Measurements from ENCODE around the gene ZBED4.

DNA sequence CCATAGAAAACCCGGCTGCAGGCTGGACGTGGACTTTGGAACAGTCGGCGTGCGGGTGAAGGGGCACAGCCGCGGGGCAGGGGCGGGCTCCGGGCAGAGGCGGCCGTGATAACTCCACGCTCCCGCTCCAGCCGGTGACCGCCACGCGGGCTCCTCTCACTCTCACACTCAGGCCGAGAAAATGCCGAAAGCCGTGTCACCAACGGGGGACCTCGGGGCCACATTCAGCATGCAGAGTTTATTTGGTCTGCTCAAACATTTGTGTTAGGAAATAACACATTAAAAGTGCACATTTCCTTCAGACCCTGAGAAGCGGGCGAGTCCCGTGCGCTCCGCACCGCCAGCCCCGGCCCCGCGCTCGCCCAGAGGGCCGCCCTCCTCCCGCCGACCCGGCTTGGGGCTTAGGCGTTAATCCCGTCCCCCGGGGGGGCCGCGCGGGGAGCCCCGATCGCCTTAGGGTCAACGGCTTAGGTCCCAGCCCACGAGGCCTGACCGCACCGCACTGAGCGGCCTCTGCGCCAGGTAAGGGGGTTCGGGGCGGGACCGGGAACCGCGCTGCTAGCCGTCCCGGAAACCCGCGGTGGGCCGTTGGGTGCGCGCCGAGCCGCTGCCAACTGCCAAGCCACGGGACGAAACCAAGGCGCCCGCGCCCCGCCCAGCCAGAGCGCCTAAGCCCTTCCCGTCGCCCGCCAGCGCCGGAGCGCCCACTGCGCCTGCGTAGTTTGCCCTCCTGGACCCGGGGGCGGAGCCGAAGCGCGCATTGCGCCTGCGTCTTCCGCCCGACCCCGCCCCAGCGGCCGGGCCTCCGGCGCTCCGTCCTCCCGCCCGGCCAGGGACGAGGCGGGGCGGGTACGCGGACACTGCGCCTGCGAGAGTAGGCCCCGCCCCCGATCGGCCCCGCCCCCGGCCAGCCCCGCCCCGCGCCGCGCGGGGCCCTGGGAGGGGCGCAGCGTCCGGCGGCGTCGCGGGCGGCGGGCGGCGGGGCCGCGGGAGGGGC is at the start of gene ZBED4:
- TF ChIP-seq, protein P1, sequence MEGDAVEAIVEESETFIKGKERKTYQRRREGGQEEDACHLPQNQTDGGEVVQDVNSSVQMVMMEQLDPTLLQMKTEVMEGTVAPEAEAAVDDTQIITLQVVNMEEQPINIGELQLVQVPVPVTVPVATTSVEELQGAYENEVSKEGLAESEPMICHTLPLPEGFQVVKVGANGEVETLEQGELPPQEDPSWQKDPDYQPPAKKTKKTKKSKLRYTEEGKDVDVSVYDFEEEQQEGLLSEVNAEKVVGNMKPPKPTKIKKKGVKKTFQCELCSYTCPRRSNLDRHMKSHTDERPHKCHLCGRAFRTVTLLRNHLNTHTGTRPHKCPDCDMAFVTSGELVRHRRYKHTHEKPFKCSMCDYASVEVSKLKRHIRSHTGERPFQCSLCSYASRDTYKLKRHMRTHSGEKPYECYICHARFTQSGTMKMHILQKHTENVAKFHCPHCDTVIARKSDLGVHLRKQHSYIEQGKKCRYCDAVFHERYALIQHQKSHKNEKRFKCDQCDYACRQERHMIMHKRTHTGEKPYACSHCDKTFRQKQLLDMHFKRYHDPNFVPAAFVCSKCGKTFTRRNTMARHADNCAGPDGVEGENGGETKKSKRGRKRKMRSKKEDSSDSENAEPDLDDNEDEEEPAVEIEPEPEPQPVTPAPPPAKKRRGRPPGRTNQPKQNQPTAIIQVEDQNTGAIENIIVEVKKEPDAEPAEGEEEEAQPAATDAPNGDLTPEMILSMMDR (IDR thresholded peaks at IDR 0.05; ENCODE audit: low read depth, low read length), result no peak
- TF ChIP-seq EZH2phosphoT487 (IDR thresholded peaks at IDR 0.05; ENCODE audit: low read depth), result no peak

Data from OCI-LY3 (cell line).